Left kidney (tissue), 2 donors: ENCODE data around the gene MYH11. TPM values are rescaled to one million over a fixed set of nuclear protein-coding genes. Genes with fewer than 3 reads are reported as not detected.
"Not testable (repeated sequence)": the region's sequence is repeated elsewhere in the genome, so short reads cannot be mapped to it uniquely, and the experiment has no call there.

Experiments used
- DNase-seq: peaks from one replicate; pipeline ENCODE4 v3.0.0-alpha.2; 2013
- polyA plus RNA-seq: library from polyadenylated mRNA; unstranded; fragments of 120-200 nt; gene quantifications from one replicate; pipeline ENCODE4 v1.2.1, GENCODE V29; 2013; ENCODE audit not compliant: insufficient read length

MYH11 gene
- polyA plus RNA-seq, 1 donor: 11.1 TPM

- no peak for DNase-seq
These were observed 185.2 kb downstream of the MYH11 start for GRCh38 chr16:15671530-15672117.

DNA sequence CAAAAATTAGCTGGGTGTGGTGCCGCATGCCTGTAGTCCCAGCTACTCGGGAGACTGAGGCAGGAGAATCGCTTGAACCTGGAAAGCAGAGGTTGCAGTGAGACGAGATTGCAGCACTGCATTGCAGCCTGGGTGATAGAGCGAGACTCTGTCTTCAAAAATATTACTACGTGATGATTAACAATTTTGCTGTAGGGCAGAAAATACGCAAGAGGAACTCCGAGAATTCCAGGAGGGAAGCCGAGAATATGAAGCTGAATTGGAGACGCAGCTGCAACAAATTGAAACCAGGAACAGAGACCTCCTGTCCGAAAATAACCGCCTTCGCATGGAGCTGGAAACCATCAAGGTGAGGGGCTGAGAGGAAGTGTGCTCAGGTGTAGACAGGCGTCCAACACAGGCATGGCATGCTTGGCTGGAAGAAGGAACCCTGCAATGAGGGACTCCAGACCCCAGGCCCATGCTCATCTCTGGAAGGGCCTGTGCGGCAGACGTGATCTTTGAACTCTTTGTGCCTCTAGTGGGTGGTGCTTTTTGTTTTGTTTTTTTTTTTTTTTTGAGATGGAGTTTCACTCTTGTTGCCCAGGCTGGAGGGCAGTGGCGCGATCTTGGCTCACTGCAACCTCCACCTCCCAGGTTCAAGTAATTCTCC, 189.6 kb downstream of the MYH11 start:
- DNase-seq: no peak

GRCh38 chr16:15665107-15665506, 191.7 kb downstream of the MYH11 start:
- no peak for DNase-seq

DNA sequence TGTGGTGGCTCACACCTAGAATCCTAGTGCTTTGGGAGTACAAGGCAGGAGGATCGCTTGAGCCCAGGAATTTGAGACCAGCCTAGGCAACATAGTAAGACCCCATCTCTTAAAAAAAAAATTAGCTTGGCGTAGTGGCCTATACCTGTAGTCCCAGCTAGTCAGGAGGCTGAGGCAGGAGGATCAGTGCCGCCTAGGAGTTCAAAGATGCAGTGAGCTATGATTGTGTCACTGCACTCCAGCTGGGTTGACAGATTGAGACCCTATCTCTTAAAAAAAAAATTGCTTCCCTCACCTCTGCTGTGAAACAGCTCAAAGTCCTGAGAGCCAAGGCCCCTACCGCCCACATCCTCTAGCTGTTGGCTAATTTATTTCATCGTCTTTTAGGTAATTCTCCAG, 196.6 kb downstream of the MYH11 start:
- no peak for DNase-seq

DNA sequence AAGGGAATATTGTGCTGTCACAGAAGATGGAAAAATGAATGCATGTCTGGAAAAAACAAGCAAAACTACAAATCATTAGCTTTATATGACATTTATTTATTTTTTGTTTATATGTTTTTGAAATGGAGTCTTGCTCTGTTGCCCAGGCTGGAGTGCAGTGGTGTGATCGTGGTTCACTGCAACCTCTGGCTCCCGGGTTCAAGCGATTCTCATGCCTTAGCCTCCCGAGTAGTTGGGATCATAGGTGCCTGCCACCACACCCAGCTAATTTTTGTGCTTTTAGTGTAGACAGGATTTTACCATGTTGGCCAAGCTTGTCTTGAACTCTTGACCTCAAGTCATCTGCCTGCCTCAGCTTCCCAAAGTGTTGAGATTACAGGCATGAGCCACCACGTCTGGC, 198.3 kb downstream of the MYH11 start:
- DNase-seq: no peak

- DNase-seq: no peak
These were observed 198.7 kb downstream of the MYH11 start for GRCh38 chr16:15658149-15658548.

- DNase-seq: not testable (repeated sequence)
These were observed 201.3 kb downstream of the MYH11 start for GRCh38 chr16:15655561-15655960.

DNA sequence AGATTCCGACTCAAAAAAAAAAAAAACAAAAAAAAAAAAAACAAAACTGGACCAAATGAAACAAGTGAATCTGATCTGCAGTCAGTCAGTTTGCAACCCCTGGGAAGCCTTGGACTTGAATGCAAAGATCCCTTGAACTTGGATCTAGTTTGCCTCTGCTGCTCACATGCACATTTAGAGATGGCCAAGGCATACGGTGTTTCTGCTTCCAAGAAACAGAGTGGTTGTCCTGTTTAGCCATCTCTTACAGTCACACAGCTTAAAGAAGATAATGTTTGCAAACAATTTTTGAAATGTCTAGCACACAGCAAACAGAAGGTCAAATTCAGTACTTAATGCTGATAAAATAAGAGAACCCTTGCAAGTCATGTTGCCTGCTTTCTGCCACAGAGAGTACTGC, 202.2 kb downstream of the MYH11 start:
- DNase-seq: no peak

- DNase-seq: no peak
These were observed 203.6 kb downstream of the MYH11 start for GRCh38 chr16:15653227-15653626.

Other genes starting within 250 kb of the MYH11 start
- gene MARF1, start 213.9 kb downstream of the MYH11 start, polyA plus RNA-seq: 70.2 TPM
- gene NDE1, start 206.8 kb downstream of the MYH11 start, polyA plus RNA-seq: 50.5 TPM
- 47.0 TPM for gene CEP20, start 31.6 kb upstream of the MYH11 start, polyA plus RNA-seq
- gene ABCC1, start 92.6 kb upstream of the MYH11 start, polyA plus RNA-seq: 27.7 TPM